ENCODE measurements around the gene VTN. TPM values are rescaled to one million over a fixed set of nuclear protein-coding genes. Genes with fewer than 3 reads are reported as not detected.

The VTN gene
- total RNA-seq, 1 donor from 2014 or later: 0.25 TPM

DNA sequence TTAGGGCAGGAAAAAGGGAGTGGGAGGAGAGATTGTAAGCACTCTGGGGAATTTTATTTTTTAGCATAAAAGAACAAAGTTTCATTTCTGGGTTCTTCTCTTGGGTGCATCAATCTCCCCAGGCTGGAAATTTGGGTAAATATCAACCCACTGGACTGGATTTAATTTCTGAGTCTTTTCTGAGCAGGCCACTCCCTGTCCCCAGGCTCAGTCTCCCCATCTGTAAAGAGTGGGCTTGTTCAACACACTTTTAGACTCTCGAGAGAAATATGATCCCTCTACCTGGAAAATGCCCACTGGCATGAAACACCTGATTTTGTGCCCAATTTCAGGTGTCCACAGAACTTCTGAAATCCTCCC lies 617 bp upstream of the VTN start:
- peaks cover 17% of the 10 kb centered on the region for H3K4me1 Mint-ChIP-seq (ENCODE audit: low read depth, unreplicated experiment)
- H3K36me3 Mint-ChIP-seq (ENCODE audit: unreplicated experiment): peaks cover 4% of the 10 kb centered on the region
- peak overlapping the region; percentile 81 for H3K27ac Mint-ChIP-seq (ENCODE audit: unreplicated experiment)
- H3K4me3 Mint-ChIP-seq (ENCODE audit: unreplicated experiment): peak overlapping the region; percentile 83
- peaks cover 20% of the 10 kb centered on the region for H3K27me3 Mint-ChIP-seq (ENCODE audit: unreplicated experiment)
- DNase-seq: no peak
- peaks cover 16% of the 10 kb centered on the region for H3K9me3 Mint-ChIP-seq (ENCODE audit: unreplicated experiment)
- TF ChIP-seq, protein P1, sequence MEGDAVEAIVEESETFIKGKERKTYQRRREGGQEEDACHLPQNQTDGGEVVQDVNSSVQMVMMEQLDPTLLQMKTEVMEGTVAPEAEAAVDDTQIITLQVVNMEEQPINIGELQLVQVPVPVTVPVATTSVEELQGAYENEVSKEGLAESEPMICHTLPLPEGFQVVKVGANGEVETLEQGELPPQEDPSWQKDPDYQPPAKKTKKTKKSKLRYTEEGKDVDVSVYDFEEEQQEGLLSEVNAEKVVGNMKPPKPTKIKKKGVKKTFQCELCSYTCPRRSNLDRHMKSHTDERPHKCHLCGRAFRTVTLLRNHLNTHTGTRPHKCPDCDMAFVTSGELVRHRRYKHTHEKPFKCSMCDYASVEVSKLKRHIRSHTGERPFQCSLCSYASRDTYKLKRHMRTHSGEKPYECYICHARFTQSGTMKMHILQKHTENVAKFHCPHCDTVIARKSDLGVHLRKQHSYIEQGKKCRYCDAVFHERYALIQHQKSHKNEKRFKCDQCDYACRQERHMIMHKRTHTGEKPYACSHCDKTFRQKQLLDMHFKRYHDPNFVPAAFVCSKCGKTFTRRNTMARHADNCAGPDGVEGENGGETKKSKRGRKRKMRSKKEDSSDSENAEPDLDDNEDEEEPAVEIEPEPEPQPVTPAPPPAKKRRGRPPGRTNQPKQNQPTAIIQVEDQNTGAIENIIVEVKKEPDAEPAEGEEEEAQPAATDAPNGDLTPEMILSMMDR (IDR thresholded peaks at IDR 0.05; ENCODE audit: partially characterized antibody, unreplicated experiment): no peak

- no peak for DNase-seq
- peaks cover 16% of the 10 kb centered on the region for H3K9me3 Mint-ChIP-seq (ENCODE audit: unreplicated experiment)
- peaks cover 4% of the 10 kb centered on the region for H3K36me3 Mint-ChIP-seq (ENCODE audit: unreplicated experiment)
- TF ChIP-seq, protein P1 (IDR thresholded peaks at IDR 0.05; ENCODE audit: partially characterized antibody, unreplicated experiment): no peak
- no peak overlapping the region for H3K4me3 Mint-ChIP-seq (ENCODE audit: unreplicated experiment)
- peaks cover 18% of the 10 kb centered on the region for H3K27me3 Mint-ChIP-seq (ENCODE audit: unreplicated experiment)
- H3K27ac Mint-ChIP-seq (ENCODE audit: unreplicated experiment): peak overlapping the region; percentile 4
- H3K4me1 Mint-ChIP-seq (ENCODE audit: low read depth, unreplicated experiment): peaks cover 17% of the 10 kb centered on the region
Measured at GRCh38 chr17:28369684-28370034, 448 bp downstream of the VTN start.

DNA sequence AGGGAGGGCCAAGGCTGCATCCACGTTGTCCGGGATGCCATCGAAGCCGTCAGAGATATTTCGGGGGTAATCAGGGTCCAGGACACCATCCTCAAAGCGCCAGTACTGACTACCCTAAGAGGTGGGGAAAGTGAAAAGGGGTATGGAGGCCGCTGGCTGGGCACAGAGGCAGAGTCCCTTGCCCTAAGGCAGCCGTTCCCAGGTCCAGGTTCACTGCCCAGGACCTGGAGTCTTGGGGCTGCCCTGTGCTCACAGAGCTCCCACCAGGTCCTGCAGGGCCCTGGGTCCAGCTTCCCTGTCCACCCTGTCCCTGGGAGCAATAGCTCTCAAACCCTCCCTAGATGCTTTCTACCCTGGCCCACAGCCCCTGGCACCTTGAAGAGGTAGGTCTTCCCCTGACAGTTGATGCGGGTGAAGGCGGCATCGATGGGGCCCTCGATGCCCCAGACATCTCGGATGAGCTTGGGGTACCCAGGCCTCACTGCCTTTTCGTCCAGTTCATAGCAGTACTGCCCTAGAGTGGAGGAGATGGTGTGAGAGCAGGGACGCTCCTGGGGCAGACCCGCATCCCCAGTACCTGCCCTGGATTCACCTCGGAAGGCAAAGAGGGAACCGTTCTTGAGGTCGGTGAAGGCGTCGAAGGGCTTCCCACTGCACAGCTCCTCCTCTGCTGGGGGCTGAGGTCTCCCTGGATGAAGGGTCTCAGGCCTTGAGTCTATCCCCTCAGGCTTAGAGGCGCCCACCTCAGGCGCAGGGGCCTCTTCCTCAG lies 1.0 kb downstream of the VTN start:
- DNase-seq: no peak
- Mint-ChIP-seq H3K4me3 (ENCODE audit: unreplicated experiment) (no peak overlapping the region), H3K27ac (ENCODE audit: unreplicated experiment) (no peak overlapping the region), H3K4me1 (ENCODE audit: low read depth, unreplicated experiment) (peaks cover 17% of the 10 kb centered on the region), H3K36me3 (ENCODE audit: unreplicated experiment) (peaks cover 4% of the 10 kb centered on the region), H3K9me3 (ENCODE audit: unreplicated experiment) (peaks cover 16% of the 10 kb centered on the region), H3K27me3 (ENCODE audit: unreplicated experiment) (peaks cover 18% of the 10 kb centered on the region)
- TF ChIP-seq, protein P1 (IDR thresholded peaks at IDR 0.05; ENCODE audit: partially characterized antibody, unreplicated experiment): no peak

GRCh38 chr17:28368306-28368831 lies 1.7 kb downstream of the VTN start:
- Mint-ChIP-seq H3K4me1 (ENCODE audit: low read depth, unreplicated experiment) (peaks cover 13% of the 10 kb centered on the region), H3K27ac (ENCODE audit: unreplicated experiment) (no peak overlapping the region), H3K36me3 (ENCODE audit: unreplicated experiment) (peaks cover under 1% of the 10 kb centered on the region), H3K4me3 (ENCODE audit: unreplicated experiment) (no peak overlapping the region), H3K27me3 (ENCODE audit: unreplicated experiment) (peaks cover 18% of the 10 kb centered on the region), H3K9me3 (ENCODE audit: unreplicated experiment) (peaks cover 14% of the 10 kb centered on the region)
- TF ChIP-seq, protein P1 (IDR thresholded peaks at IDR 0.05; ENCODE audit: partially characterized antibody, unreplicated experiment): no peak
- no peak for DNase-seq

- H3K4me3 Mint-ChIP-seq (ENCODE audit: unreplicated experiment): no peak overlapping the region
- peaks cover 11% of the 10 kb centered on the region for H3K9me3 Mint-ChIP-seq (ENCODE audit: unreplicated experiment)
- TF ChIP-seq, protein P1 (IDR thresholded peaks at IDR 0.05; ENCODE audit: partially characterized antibody, unreplicated experiment): no peak
- no peak for DNase-seq
- peaks cover 10% of the 10 kb centered on the region for H3K4me1 Mint-ChIP-seq (ENCODE audit: low read depth, unreplicated experiment)
- H3K27ac Mint-ChIP-seq (ENCODE audit: unreplicated experiment): no peak overlapping the region
- no peaks in the 10 kb centered on the region for H3K36me3 Mint-ChIP-seq (ENCODE audit: unreplicated experiment)
- H3K27me3 Mint-ChIP-seq (ENCODE audit: unreplicated experiment): peaks cover 16% of the 10 kb centered on the region
Measured at GRCh38 chr17:28367641-28368305, 2.3 kb downstream of the VTN start.
